Endodermal cell (in vitro differentiated cells): ENCODE results near the gene TMEM8B. TPM values are rescaled to one million over a fixed set of nuclear protein-coding genes. Genes with fewer than 3 reads are reported as not detected.
A peak's percentile ranks its signal among the peaks of the same experiment; 100 is the strongest.

Experiments used
- DNase-seq: peaks from one replicate; pipeline ENCODE4 v3.0.0-alpha.2; 2017
- H3K27ac ChIP-seq: 2 replicates; pipeline ENCODE4 v1.5.1; 2013; ENCODE audit warnings: mild to moderate bottlenecking, low read depth, low read length, moderate library complexity
- H3K27me3 ChIP-seq: 2 replicates; pipeline ENCODE4 v1.6.1; 2013; ENCODE audit warnings: mild to moderate bottlenecking, low read length, moderate library complexity; ENCODE audit not compliant: insufficient read depth, control insufficient read depth, poor library complexity, severe bottlenecking
- H3K36me3 ChIP-seq: 2 replicates; pipeline ENCODE4 v1.7.0; 2013; ENCODE audit warnings: mild to moderate bottlenecking, low read length, moderate library complexity; ENCODE audit not compliant: control insufficient read depth, insufficient read depth
- H3K4me1 ChIP-seq: one replicate; pipeline ENCODE4 v1.7.0; 2013; ENCODE audit warnings: low read length; ENCODE audit not compliant: control insufficient read depth, insufficient read depth
- H3K4me3 ChIP-seq: 2 replicates; pipeline ENCODE4 v1.5.1; 2013; ENCODE audit warnings: mild to moderate bottlenecking, low read length, moderate library complexity
- H3K9ac ChIP-seq: 2 replicates; pipeline ENCODE4 v1.6.1; 2013; ENCODE audit warnings: mild to moderate bottlenecking, low read length, moderate library complexity; ENCODE audit not compliant: poor library complexity, severe bottlenecking; ENCODE audit errors: extremely low read depth
- H3K9me3 ChIP-seq: 2 replicates; pipeline ENCODE4 v1.6.1; 2013; ENCODE audit warnings: mild to moderate bottlenecking, low read length, moderate library complexity; ENCODE audit not compliant: control insufficient read depth
- H3K27ac Mint-ChIP-seq: 2 replicates; pipeline ENCODE4 v1.8.0; 2020; ENCODE audit warnings: mixed read lengths
- H3K27me3 Mint-ChIP-seq: 2 replicates; pipeline ENCODE4 v1.8.0; 2021; ENCODE audit warnings: mild to moderate bottlenecking, mixed read lengths; ENCODE audit not compliant: insufficient read depth
- H3K36me3 Mint-ChIP-seq: 2 replicates; pipeline ENCODE4 v1.8.0; 2020; ENCODE audit warnings: low read depth, mixed read lengths
- H3K4me1 Mint-ChIP-seq: 2 replicates; pipeline ENCODE4 v1.8.0; 2020; ENCODE audit warnings: mixed read lengths
- H3K4me3 Mint-ChIP-seq: 2 replicates; pipeline ENCODE4 v1.8.0; 2020; ENCODE audit warnings: mild to moderate bottlenecking, moderate library complexity, mixed read lengths
- H3K9me3 Mint-ChIP-seq: 2 replicates; pipeline ENCODE4 v1.8.0; 2020; ENCODE audit warnings: mild to moderate bottlenecking, mixed read lengths
- CTCF ChIP-seq: fragments of 200-600 bp; sonication (generic); conservative IDR thresholded peaks from 2 replicates; pipeline ENCODE4 v1.5.0; 2021; ENCODE audit warnings: antibody characterized with exemption, mild to moderate bottlenecking
- WGBS, 2 experiments: methylation state at CpG; one replicate each; pipeline versions ENCODE4 v1.1.5 to v1.1.7; 2013; ENCODE audit warnings: missing lambda C conversion rate in 2 of 2, mixed read lengths in 1 of 2; ENCODE audit not compliant: insufficient coverage in 1 of 2, insufficient read length in 1 of 2; 5-methylcytosine and 5-hydroxymethylcytosine counted together
- total RNA-seq, 2 donors: library from RNA; stranded (reverse); fragmentation: NEBNext Ultra II Directional in 1 of 2; extraction: Animal tissue kit (Norgen Biotek cat#: 25700) in 1 of 2; gene quantifications; 2 replicates in 1 of 2; 3 replicates in 1 of 2; pipeline ENCODE4 v1.2.1, GENCODE V29; 2021

TMEM8B gene
- total RNA-seq, 2 donors from 2014 or later = 12.8 to 18.3 TPM

- Histone ChIP-seq H3K27me3 (no peaks in the 10 kb centered on the region), H3K36me3 (no peaks in the 10 kb centered on the region), H3K4me3 (no peak overlapping the region), H3K4me1 (peaks cover 13% of the 10 kb centered on the region), H3K27ac (no peak overlapping the region), H3K9ac (no peak overlapping the region), H3K9me3 (no peaks in the 10 kb centered on the region)
- Mint-ChIP-seq H3K4me3 (no peak overlapping the region), H3K27ac (no peak overlapping the region), H3K4me1 (peaks cover 29% of the 10 kb centered on the region), H3K9me3 (no peaks in the 10 kb centered on the region), H3K36me3 (no peaks in the 10 kb centered on the region), H3K27me3 (peaks cover 8% of the 10 kb centered on the region)
- WGBS, 2 experiments = 92 to 95% methylated on average over 29 to 34 of the region's 34 CpGs
- TF ChIP-seq CTCF = peak; percentile 13
- peak; percentile 65 for DNase-seq
These were observed 80.9 kb downstream of the TMEM8B start for GRCh38 chr9:35909687-35910612.

- Mint-ChIP-seq H3K4me1 (peaks cover 32% of the 10 kb centered on the region), H3K36me3 (no peaks in the 10 kb centered on the region), H3K9me3 (no peaks in the 10 kb centered on the region), H3K27me3 (peaks cover 6% of the 10 kb centered on the region), H3K4me3 (no peak overlapping the region), H3K27ac (no peak overlapping the region)
- Histone ChIP-seq H3K9ac (no peak overlapping the region), H3K36me3 (no peaks in the 10 kb centered on the region), H3K4me3 (no peak overlapping the region), H3K27me3 (no peaks in the 10 kb centered on the region), H3K9me3 (no peaks in the 10 kb centered on the region), H3K4me1 (peaks cover 13% of the 10 kb centered on the region), H3K27ac (no peak overlapping the region)
- 85 to 86% methylated on average over 8 to 14 of the region's 14 CpGs for WGBS, 2 experiments
- peak; percentile 76 for DNase-seq
- peak; percentile 70 for TF ChIP-seq CTCF
These were observed 81.8 kb downstream of the TMEM8B start for GRCh38 chr9:35910613-35911359.

GRCh38 chr9:35911690-35912089 is 82.7 kb downstream of the TMEM8B start:
- Mint-ChIP-seq H3K36me3 (no peaks in the 10 kb centered on the region), H3K4me3 (no peak overlapping the region)
- no peak overlapping the region for H3K9ac ChIP-seq

More at GRCh38 chr9:35911690-35912089, 82.7 kb downstream of the TMEM8B start:
- Histone ChIP-seq H3K9me3 (no peaks in the 10 kb centered on the region), H3K36me3 (no peaks in the 10 kb centered on the region), H3K4me1 (peaks cover 16% of the 10 kb centered on the region), H3K4me3 (no peak overlapping the region), H3K27me3 (no peaks in the 10 kb centered on the region), H3K27ac (no peak overlapping the region)
- peaks cover 39% of the 10 kb centered on the region for H3K4me1 Mint-ChIP-seq
- no peak for TF ChIP-seq CTCF
- H3K27ac Mint-ChIP-seq = no peak overlapping the region
- WGBS, 2 experiments = 87 to 94% methylated on average over 7 to 10 of the region's 10 CpGs
- no peak for DNase-seq
- no peaks in the 10 kb centered on the region for H3K9me3 Mint-ChIP-seq
- peaks cover 1% of the 10 kb centered on the region for H3K27me3 Mint-ChIP-seq
